AG04449 (cell line): Measurements from ENCODE around the gene DACT1.

Source experiments
- CTCF ChIA-PET: fragments of 350-600 bp; formaldehyde crosslinking; extraction: SDS; loops from one replicate; lab custom pipeline; 2021; ENCODE audit warnings: antibody characterized with exemption; lab: Yijun Ruan, JAX
- POLR2A ChIA-PET: fragments of 400-600, 350-600 bp; formaldehyde crosslinking; extraction: SDS; loops from one replicate; lab custom pipeline; 2020; ENCODE audit warnings: antibody characterized with exemption, inconsistent platforms; lab: Yijun Ruan, JAX
- DNase-seq: peaks from one replicate; pipeline ENCODE4 v3.0.0-alpha.2; 2010; ENCODE audit warnings: low read depth, low spot score
- H3K4me3 ChIP-seq: 2 replicates; pipeline ENCODE4 v1.5.1; 2011; ENCODE audit warnings: low read depth, mild to moderate bottlenecking, control low read depth, low read length
- TF ChIP-seq, protein P1 (sequence below): IDR thresholded peaks from one replicate; pipeline ENCODE4 v1.5.1; 2011; ENCODE audit warnings: mild to moderate bottlenecking, moderate library complexity, low read length, control low read depth, inconsistent platforms; ENCODE audit not compliant: insufficient read depth; ENCODE audit errors: missing control alignments

The DACT1 gene

DNA sequence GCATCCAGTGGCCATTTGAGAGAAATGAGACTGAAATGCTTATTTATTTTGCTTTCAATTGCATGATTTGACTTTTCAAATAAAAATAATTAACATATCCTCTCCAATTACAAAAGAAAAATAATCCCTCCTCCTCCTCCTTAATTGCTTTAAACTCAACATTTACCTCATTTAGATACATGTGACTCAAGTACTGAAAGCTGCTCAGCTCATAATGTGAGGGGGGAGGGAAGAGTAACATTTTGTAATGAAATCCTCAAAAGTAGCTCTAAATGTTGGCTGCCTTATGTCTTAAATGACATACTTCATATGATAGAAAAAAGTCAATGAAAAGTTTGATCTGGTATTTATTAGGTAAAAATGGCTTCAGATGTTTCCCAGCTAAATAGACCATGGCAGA is 29.0 kb downstream of the DACT1 start:
- CTCF ChIA-PET, result interaction anchor here (1.9 kb wide), 1 partner anchor 10 kb away, joined by 5 read pairs; no protein-coding TSS in a partner anchor
- POLR2A ChIA-PET, result no interaction called here
- DNase-seq, result no peak
- H3K4me3 ChIP-seq, result no peak overlapping the region
- TF ChIP-seq, protein P1, sequence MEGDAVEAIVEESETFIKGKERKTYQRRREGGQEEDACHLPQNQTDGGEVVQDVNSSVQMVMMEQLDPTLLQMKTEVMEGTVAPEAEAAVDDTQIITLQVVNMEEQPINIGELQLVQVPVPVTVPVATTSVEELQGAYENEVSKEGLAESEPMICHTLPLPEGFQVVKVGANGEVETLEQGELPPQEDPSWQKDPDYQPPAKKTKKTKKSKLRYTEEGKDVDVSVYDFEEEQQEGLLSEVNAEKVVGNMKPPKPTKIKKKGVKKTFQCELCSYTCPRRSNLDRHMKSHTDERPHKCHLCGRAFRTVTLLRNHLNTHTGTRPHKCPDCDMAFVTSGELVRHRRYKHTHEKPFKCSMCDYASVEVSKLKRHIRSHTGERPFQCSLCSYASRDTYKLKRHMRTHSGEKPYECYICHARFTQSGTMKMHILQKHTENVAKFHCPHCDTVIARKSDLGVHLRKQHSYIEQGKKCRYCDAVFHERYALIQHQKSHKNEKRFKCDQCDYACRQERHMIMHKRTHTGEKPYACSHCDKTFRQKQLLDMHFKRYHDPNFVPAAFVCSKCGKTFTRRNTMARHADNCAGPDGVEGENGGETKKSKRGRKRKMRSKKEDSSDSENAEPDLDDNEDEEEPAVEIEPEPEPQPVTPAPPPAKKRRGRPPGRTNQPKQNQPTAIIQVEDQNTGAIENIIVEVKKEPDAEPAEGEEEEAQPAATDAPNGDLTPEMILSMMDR, result no peak

- TF ChIP-seq, protein P1, result no peak
- ChIA-PET CTCF (interaction anchor here (1.2 kb wide), 1 partner anchor 13 kb away, joined by 3 read pairs; no protein-coding TSS in a partner anchor), POLR2A (no interaction called here)
- no peak overlapping the region for H3K4me3 ChIP-seq
- no peak for DNase-seq
These were observed 30.1 kb downstream of the DACT1 start for GRCh38 chr14:58667900-58668299.

GRCh38 chr14:58668848-58669480 is 31.2 kb downstream of the DACT1 start:
- CTCF ChIA-PET, result interaction anchor here (1.2 kb wide), 1 partner anchor 12 kb away, joined by 3 read pairs; no protein-coding TSS in a partner anchor
- POLR2A ChIA-PET, result no interaction called here
- DNase-seq, result no peak
- no peak overlapping the region for H3K4me3 ChIP-seq
- TF ChIP-seq, protein P1, result no peak

DNA sequence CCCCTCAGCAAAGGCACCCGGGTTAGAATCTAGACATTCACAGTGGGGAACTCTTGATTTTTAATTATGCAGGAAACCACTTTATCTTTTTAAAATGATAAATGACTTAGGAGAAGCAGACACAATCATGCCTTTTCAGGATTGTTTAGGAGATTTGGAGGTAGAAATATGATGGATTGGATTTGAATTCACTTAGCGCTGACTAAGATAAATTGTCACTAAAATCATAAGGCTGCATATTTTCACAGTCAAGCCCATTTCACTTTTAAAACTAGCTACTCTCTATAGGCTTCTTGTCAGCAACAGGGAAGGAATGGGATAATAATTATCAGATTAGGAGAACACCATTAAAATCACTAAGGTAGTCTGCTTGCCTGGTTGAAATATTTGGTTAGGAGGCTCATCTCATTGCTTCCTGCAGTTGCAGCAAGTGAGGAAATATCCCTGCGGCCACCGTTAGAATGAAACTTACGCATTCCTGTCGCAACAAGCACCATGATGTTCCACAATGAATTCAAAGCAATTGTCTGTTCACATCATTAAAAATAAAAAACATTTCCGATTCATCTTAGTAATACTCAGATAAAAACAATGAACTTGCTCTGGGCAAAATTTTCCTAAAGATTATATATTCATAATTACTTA is 31.9 kb downstream of the DACT1 start:
- CTCF ChIA-PET, result no interaction called here

DNA sequence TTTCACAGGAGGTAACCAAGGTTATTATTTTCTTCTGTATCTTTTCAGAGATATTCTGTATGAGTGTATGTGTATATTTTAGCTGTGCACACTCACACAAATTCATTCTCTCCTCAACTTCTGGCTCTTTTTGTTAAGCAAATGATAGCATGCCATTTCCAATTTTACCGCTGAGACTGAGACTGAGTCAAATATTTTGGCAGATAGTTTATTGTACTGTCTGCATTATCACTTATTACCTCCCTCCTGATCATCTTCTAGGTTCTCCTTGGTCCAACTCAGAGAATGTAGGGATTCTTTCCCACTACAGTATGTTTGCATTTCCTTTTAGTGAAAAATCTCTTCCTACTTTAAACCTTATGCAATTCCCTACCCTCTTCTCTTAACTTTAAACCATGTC is 33.3 kb downstream of the DACT1 start:
- CTCF ChIA-PET, result no interaction called here
- no peak for DNase-seq
- TF ChIP-seq, protein P1, result no peak
- H3K4me3 ChIP-seq, result no peak overlapping the region
- POLR2A ChIA-PET, result no interaction called here

More for the DNA sequence above, 31.9 kb downstream of the DACT1 start:
- POLR2A ChIA-PET, result no interaction called here
- TF ChIP-seq, protein P1, result no peak
- H3K4me3 ChIP-seq, result no peak overlapping the region
- DNase-seq, result no peak

GRCh38 chr14:58671436-58671835 is 33.7 kb downstream of the DACT1 start:
- no peak for DNase-seq
- ChIA-PET CTCF (no interaction called here), POLR2A (no interaction called here)
- H3K4me3 ChIP-seq, result no peak overlapping the region
- TF ChIP-seq, protein P1, result no peak
